ENCODE measurements around the gene OR13C3.
A peak's percentile ranks its signal among the peaks of the same experiment; 100 is the strongest.
"Not testable (repeated sequence)": the region's sequence is repeated elsewhere in the genome, so short reads cannot be mapped to it uniquely, and the experiment has no call there.

OR13C3 gene

DNA sequence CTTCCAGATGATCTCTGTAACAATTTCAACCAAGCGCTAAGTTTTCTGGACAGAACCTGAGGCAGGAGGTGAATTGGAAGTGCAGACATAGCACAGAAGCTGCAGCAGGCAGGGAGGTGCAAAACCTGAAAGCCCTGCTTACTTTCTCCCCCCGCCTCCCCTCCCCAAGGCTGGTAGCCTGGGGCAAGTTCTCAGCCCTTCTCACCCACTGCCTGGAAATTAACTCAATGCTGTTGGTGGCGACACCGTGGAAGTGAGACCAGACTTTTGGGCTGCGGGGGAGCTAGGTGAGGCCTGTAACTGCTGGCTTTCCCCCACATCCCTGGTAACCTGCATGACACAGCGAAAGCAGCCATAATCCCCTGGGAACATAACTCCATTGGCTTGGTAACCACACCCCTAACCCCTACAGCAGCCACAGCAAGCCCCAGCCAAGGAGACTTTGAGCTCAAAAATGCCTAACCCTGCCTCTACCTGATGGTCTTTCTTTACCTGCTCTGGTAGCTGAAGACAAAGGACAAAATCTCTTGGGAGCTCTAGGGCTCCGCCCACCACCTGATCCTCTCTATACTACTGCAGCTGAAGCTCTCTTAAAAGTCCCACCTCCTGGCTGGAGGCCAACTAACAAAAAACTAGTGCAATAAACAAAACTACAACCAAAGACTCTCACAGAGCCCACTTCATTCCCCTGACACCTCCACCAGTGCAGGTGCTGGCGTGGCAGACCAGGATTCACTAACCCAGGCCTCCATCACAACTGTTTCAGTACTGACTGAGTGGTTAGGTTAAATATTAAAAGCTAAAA, 20.4 kb upstream of the OR13C3 start:
- TF ChIP-seq YY1 (IDR thresholded peaks at IDR 0.05; ENCODE audit: insufficient read depth, insufficient read length) (no peak), ZNF274 (IDR thresholded peaks at IDR 0.05; ENCODE audit: low read depth, low read length) (no peak), SUZ12 (IDR thresholded peaks at IDR 0.05; ENCODE audit: extremely low read depth, insufficient read depth, insufficient read length) (no peak)
- Histone ChIP-seq H3K9ac (ENCODE audit: insufficient read length, low read depth) (no peak overlapping the region), H3K4me1 (ENCODE audit: insufficient read depth, insufficient read length) (no peaks in the 10 kb centered on the region), H3K9me3 (ENCODE audit: insufficient read depth, low read length) (no peaks in the 10 kb centered on the region), H3K27me3 (ENCODE audit: insufficient read depth, insufficient read length) (no peaks in the 10 kb centered on the region), H3K4me3 (ENCODE audit: insufficient read length, low read depth) (no peak overlapping the region), H3K36me3 (ENCODE audit: insufficient read depth, insufficient read length, low read length) (no peaks in the 10 kb centered on the region)
- peak; percentile 9 for DNase-seq (ENCODE audit: low read depth, low spot score)

DNA sequence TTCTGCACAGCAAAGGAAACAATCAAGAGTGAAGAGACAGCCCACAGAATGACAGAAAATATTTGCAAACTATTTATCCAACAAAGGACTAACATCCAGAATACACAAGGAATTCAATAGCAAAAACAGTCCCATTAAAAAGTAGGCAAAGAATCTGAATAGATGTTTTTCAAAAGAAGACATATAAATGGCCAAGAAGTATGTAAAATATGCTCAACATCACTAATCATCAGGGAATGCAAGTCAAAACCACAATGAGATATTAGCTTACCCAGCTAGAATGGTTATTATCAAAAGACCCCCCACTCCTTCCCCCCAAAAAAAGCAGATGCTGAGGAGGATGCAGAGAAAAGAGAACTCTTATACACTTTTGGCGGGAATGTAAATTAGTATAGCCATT, 18.9 kb upstream of the OR13C3 start:
- H3K4me3 ChIP-seq (ENCODE audit: insufficient read length, low read depth): no peak overlapping the region
- no peak for DNase-seq (ENCODE audit: low read depth, low spot score)
- no peak for TF ChIP-seq SUZ12 (IDR thresholded peaks at IDR 0.05; ENCODE audit: extremely low read depth, insufficient read depth, insufficient read length)
- no peak for TF ChIP-seq ZNF274 (IDR thresholded peaks at IDR 0.05; ENCODE audit: low read depth, low read length)
- no peak for TF ChIP-seq YY1 (IDR thresholded peaks at IDR 0.05; ENCODE audit: insufficient read depth, insufficient read length)

DNA sequence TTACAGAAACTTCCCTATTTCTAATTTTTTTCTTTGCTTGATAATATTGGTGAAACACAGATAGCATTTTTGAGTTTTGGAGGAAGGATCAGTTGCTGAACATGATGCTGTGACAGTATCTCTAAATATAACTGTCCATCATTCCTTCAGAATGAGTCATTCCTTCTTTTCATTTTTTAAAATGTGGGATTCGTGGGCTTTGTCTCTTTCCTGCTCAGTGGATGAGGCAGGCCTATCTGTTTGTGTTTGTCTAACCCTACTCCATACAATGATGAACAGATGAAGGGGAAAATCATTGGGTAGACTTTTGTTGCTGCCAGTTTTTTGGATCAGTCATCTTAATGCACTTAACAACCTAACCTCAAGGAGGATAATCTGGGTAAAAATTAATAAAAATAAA, 16.6 kb upstream of the OR13C3 start:
- Histone ChIP-seq H3K4me3 (ENCODE audit: insufficient read length, low read depth) (no peak overlapping the region), H3K36me3 (ENCODE audit: insufficient read depth, insufficient read length, low read length) (no peaks in the 10 kb centered on the region), H3K27me3 (ENCODE audit: insufficient read depth, insufficient read length) (no peaks in the 10 kb centered on the region), H3K9ac (ENCODE audit: insufficient read length, low read depth) (no peak overlapping the region), H3K4me1 (ENCODE audit: insufficient read depth, insufficient read length) (no peaks in the 10 kb centered on the region), H3K9me3 (ENCODE audit: insufficient read depth, low read length) (no peaks in the 10 kb centered on the region)
- TF ChIP-seq YY1 (IDR thresholded peaks at IDR 0.05; ENCODE audit: insufficient read depth, insufficient read length): no peak
- TF ChIP-seq ZNF274 (IDR thresholded peaks at IDR 0.05; ENCODE audit: low read depth, low read length): no peak
- TF ChIP-seq SUZ12 (IDR thresholded peaks at IDR 0.05; ENCODE audit: extremely low read depth, insufficient read depth, insufficient read length): no peak
- no peak for DNase-seq (ENCODE audit: low read depth, low spot score)

More for the DNA sequence above, 18.9 kb upstream of the OR13C3 start:
- Histone ChIP-seq H3K4me1 (ENCODE audit: insufficient read depth, insufficient read length) (no peaks in the 10 kb centered on the region), H3K36me3 (ENCODE audit: insufficient read depth, insufficient read length, low read length) (no peaks in the 10 kb centered on the region), H3K9me3 (ENCODE audit: insufficient read depth, low read length) (no peaks in the 10 kb centered on the region), H3K9ac (ENCODE audit: insufficient read length, low read depth) (no peak overlapping the region), H3K27me3 (ENCODE audit: insufficient read depth, insufficient read length) (no peaks in the 10 kb centered on the region)

DNA sequence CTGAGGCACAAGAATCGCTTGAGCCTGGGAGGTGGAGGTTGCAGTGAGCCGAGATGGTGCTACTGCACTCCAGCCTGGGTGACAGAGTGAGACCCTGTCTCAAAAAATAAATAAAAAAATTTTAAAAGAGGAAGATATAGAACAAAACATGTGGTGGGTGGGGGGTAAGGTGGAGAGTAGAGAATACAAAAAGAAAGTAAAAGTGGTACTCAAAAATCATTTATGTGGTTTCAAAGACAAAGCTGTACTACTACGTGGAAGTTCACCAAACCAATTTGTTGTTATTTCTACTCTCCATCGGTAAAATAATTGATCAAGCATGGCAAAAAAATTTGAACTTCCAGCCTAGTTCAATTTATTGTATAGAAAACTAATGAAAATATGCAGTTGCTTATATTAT, 8.0 kb upstream of the OR13C3 start:
- no peak for DNase-seq (ENCODE audit: low read depth, low spot score)
- H3K27me3 ChIP-seq (ENCODE audit: insufficient read depth, insufficient read length): no peaks in the 10 kb centered on the region
- no peaks in the 10 kb centered on the region for H3K9me3 ChIP-seq (ENCODE audit: insufficient read depth, low read length)
- no peak overlapping the region for H3K4me3 ChIP-seq (ENCODE audit: insufficient read length, low read depth)
- no peaks in the 10 kb centered on the region for H3K4me1 ChIP-seq (ENCODE audit: insufficient read depth, insufficient read length)
- no peak overlapping the region for H3K9ac ChIP-seq (ENCODE audit: insufficient read length, low read depth)
- TF ChIP-seq SUZ12 (IDR thresholded peaks at IDR 0.05; ENCODE audit: extremely low read depth, insufficient read depth, insufficient read length) (no peak), ZNF274 (IDR thresholded peaks at IDR 0.05; ENCODE audit: low read depth, low read length) (no peak), YY1 (IDR thresholded peaks at IDR 0.05; ENCODE audit: insufficient read depth, insufficient read length) (no peak)
- H3K36me3 ChIP-seq (ENCODE audit: insufficient read depth, insufficient read length, low read length): no peaks in the 10 kb centered on the region

DNA sequence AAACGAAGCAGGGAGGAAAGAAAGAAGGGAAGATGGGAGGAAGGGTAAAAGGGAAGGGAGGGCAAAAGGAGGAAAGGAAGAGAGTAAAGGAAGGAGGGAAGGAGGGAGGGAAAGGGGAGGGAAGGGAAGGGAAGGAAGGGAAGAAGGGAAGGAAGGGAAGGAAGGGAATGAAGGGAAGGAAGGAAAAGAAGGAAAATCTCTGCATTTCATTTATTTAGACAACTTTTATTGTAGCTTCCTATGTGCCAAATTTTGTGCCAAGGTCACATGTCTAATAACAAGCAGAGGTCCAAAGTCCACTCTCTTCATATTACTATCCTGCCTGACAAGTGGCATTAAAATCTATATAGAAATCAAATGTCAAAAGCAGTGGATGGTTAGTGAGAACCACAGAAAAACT, 2.6 kb upstream of the OR13C3 start:
- H3K4me1 ChIP-seq (ENCODE audit: insufficient read depth, insufficient read length): no peaks in the 10 kb centered on the region
- no peaks in the 10 kb centered on the region for H3K9me3 ChIP-seq (ENCODE audit: insufficient read depth, low read length)
- no peaks in the 10 kb centered on the region for H3K27me3 ChIP-seq (ENCODE audit: insufficient read depth, insufficient read length)
- no peak for DNase-seq (ENCODE audit: low read depth, low spot score)
- no peak overlapping the region for H3K4me3 ChIP-seq (ENCODE audit: insufficient read length, low read depth)
- no peaks in the 10 kb centered on the region for H3K36me3 ChIP-seq (ENCODE audit: insufficient read depth, insufficient read length, low read length)
- no peak overlapping the region for H3K9ac ChIP-seq (ENCODE audit: insufficient read length, low read depth)
- TF ChIP-seq YY1 (IDR thresholded peaks at IDR 0.05; ENCODE audit: insufficient read depth, insufficient read length) (no peak), ZNF274 (IDR thresholded peaks at IDR 0.05; ENCODE audit: low read depth, low read length) (no peak), SUZ12 (IDR thresholded peaks at IDR 0.05; ENCODE audit: extremely low read depth, insufficient read depth, insufficient read length) (no peak)

DNA sequence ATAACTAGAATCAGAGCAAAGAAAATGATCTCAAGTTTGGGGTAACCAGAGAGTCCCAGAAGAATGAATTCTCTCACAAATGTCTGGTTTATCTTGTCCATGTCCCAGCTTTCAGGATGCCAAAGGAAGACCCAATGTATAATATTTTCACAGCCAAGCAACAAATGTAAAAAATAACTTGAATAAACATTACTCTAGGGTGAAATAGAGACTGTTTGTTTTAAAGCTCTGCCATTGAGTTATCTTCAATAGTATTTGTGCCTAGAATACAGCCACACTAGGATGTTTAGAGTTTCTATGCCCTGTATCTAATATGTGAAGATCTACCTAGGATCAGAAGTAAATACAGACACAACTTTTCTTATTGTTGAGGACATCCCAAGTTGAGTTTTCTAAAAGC, 9.5 kb downstream of the OR13C3 start, which contains the start of gene OR13C4:
OR13C4 (minus strand) TSS at position 101 of the 400 bp plus-strand sequence; CDS start at position 101, 0 bp downstream.
- no peak for TF ChIP-seq ZNF274 (IDR thresholded peaks at IDR 0.05; ENCODE audit: low read depth, low read length)
- no peak for TF ChIP-seq SUZ12 (IDR thresholded peaks at IDR 0.05; ENCODE audit: extremely low read depth, insufficient read depth, insufficient read length)
- TF ChIP-seq YY1 (IDR thresholded peaks at IDR 0.05; ENCODE audit: insufficient read depth, insufficient read length): no peak
- H3K4me1 ChIP-seq (ENCODE audit: insufficient read depth, insufficient read length): no peaks in the 10 kb centered on the region
- H3K4me3 ChIP-seq (ENCODE audit: insufficient read length, low read depth): no peak within 1 kb of the TSS
- DNase-seq (ENCODE audit: low read depth, low spot score): no peak
- H3K27me3 ChIP-seq (ENCODE audit: insufficient read depth, insufficient read length): no peaks in the 10 kb centered on the region
- H3K36me3 ChIP-seq (ENCODE audit: insufficient read depth, insufficient read length, low read length): no peaks in the 10 kb centered on the region
- H3K9me3 ChIP-seq (ENCODE audit: insufficient read depth, low read length): peaks cover 10% of the 10 kb centered on the region; the same call in 1 of the 2 replicates
- H3K9ac ChIP-seq (ENCODE audit: insufficient read length, low read depth): no peak within 1 kb of the TSS

DNA sequence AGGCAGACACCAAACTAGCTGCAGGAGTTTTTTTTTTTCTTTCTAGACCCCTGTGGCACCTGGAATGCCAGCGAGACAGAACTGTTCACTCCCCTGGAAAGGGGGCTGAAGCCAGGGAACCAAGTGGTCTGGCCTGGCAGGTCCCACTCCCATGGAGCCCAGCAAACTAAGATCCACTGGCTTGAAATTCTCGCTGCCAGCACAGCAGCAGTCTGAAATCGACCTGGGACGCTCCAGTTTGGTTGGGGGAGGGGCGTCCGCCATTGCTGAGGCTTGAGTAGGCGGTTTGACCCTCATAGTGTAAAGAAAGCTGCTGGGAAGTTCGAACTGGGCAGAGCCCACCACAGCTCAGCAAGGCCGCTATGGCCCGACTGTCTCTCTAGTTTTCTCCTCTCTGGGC, 16.4 kb downstream of the OR13C3 start:
- H3K9ac ChIP-seq (ENCODE audit: insufficient read length, low read depth); H3K4me1 ChIP-seq (ENCODE audit: insufficient read depth, insufficient read length): not testable (repeated sequence)

More for the DNA sequence above, 16.4 kb downstream of the OR13C3 start:
- DNase-seq (ENCODE audit: low read depth, low spot score); H3K4me3 ChIP-seq (ENCODE audit: insufficient read length, low read depth); H3K9me3 ChIP-seq (ENCODE audit: insufficient read depth, low read length); H3K36me3 ChIP-seq (ENCODE audit: insufficient read depth, insufficient read length, low read length); H3K27me3 ChIP-seq (ENCODE audit: insufficient read depth, insufficient read length): not testable (repeated sequence)
